GM23338 (cell line): ENCODE data around the gene PTAFR.

Experiments
- CREB1 ChIP-seq: fragments of 250-450 bp; sonication (Bioruptor Pico); IDR thresholded peaks from 2 replicates; pipeline ENCODE4 v1.5.0; 2020; ENCODE audit warnings: low read depth, mild to moderate bottlenecking, moderate library complexity
- CTCF ChIP-seq, 2 experiments: fragments of 200-600 bp in 1 of 2; sonication (generic) in 1 of 2; conservative IDR thresholded peaks; 2 replicates each; pipeline versions ENCODE4 v1.5.1 to v1.6.1; 2016 to 2017; ENCODE audit warnings: antibody characterized with exemption in 2 of 2, low read depth in 2 of 2, mild to moderate bottlenecking in 2 of 2, moderate library complexity in 1 of 2
- EZH2 ChIP-seq: fragments of 200-600 bp; sonication (generic); IDR thresholded peaks from one replicate; pipeline ENCODE4 v1.8.0; 2017; ENCODE audit warnings: antibody characterized with exemption, mild to moderate bottlenecking, low read depth; ENCODE audit not compliant: unreplicated experiment
- EZH2phosphoT487 ChIP-seq: fragments of 200-600 bp; sonication (generic); IDR thresholded peaks from one replicate; pipeline ENCODE4 v1.8.1; 2018; ENCODE audit warnings: antibody characterized with exemption; ENCODE audit not compliant: unreplicated experiment
- POLR2AphosphoS5 ChIP-seq: IDR thresholded peaks from 2 replicates; pipeline ENCODE4 v1.6.1; 2016; ENCODE audit warnings: antibody characterized with exemption, low read depth
- REST ChIP-seq: IDR thresholded peaks from one replicate; pipeline ENCODE4 v1.6.1; 2018; ENCODE audit warnings: antibody characterized with exemption; ENCODE audit not compliant: unreplicated experiment
- STAT1 ChIP-seq: IDR thresholded peaks from one replicate; pipeline ENCODE4 v1.6.1; 2016; ENCODE audit warnings: antibody characterized with exemption; ENCODE audit not compliant: unreplicated experiment
- ZNF331 ChIP-seq: fragments of 250-450 bp; sonication (Bioruptor Pico); IDR thresholded peaks from 2 replicates; pipeline ENCODE4 v1.5.0; 2020; ENCODE audit warnings: low read depth, mild to moderate bottlenecking, moderate library complexity

- no peak for TF ChIP-seq CTCF (conservative IDR thresholded peaks at IDR 0.05; ENCODE audit: low read depth in 2 of 2)
- no peak for TF ChIP-seq CREB1 (CRISPR knock-in tag)
- TF ChIP-seq STAT1: no peak
- TF ChIP-seq REST: no peak
- TF ChIP-seq POLR2AphosphoS5: no peak
- TF ChIP-seq EZH2phosphoT487: no peak
- no peak for TF ChIP-seq EZH2
- no peak for TF ChIP-seq ZNF331 (CRISPR knock-in tag)
Measured at GRCh38 chr1:28160782-28161266, 15.7 kb downstream of the PTAFR start.
